ENCODE results near the gene CELSR1.

DNA sequence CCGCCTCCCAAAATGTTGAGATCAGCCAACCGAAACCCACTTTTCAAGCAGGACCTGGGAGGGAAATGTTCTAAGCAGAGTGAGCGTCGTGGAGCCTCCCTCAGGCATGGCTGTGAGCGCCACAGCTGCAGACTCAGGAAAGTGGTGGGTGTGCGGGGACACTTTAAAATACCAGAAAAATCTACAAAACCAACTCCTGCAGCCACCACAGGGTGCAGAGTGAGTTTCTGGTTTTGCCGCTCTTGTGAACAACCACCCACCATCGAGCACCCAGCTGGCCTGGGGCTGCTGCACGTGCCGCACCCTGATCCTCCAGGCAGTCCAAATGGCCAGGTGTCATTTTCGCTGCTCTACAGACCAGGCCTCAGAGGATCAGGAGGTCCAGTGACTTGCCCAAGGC lies 46.9 kb downstream of the CELSR1 start:
- TF ChIP-seq, protein P1, sequence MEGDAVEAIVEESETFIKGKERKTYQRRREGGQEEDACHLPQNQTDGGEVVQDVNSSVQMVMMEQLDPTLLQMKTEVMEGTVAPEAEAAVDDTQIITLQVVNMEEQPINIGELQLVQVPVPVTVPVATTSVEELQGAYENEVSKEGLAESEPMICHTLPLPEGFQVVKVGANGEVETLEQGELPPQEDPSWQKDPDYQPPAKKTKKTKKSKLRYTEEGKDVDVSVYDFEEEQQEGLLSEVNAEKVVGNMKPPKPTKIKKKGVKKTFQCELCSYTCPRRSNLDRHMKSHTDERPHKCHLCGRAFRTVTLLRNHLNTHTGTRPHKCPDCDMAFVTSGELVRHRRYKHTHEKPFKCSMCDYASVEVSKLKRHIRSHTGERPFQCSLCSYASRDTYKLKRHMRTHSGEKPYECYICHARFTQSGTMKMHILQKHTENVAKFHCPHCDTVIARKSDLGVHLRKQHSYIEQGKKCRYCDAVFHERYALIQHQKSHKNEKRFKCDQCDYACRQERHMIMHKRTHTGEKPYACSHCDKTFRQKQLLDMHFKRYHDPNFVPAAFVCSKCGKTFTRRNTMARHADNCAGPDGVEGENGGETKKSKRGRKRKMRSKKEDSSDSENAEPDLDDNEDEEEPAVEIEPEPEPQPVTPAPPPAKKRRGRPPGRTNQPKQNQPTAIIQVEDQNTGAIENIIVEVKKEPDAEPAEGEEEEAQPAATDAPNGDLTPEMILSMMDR (IDR thresholded peaks at IDR 0.05; ENCODE audit: low read depth, low read length), result no peak
- no peak for TF ChIP-seq EZH2phosphoT487 (IDR thresholded peaks at IDR 0.05; ENCODE audit: low read depth)

All from OCI-LY3 (cell line).